Tibial nerve (tissue), 4 donors: ENCODE measurements around the gene RILPL2.

ENCODE experiments used
- CTCF ChIP-seq, 5 experiments: fragments of 200-600 bp in 3 of 5; fragments of 450-650 bp in 2 of 5; sonication (generic) in 3 of 5; IDR thresholded peaks; one replicate each; pipeline ENCODE4 v1.5.1; 2016 to 2019; ENCODE audit warnings: antibody characterized with exemption in 5 of 5, mild to moderate bottlenecking in 3 of 5, moderate library complexity in 2 of 5
- EP300 ChIP-seq, 2 donors: sonication (generic); formaldehyde crosslinking; IDR thresholded peaks; one replicate each; pipeline ENCODE4 v1.6.1; 2017; ENCODE audit warnings: antibody characterized with exemption in 2 of 2, mild to moderate bottlenecking in 1 of 2

GRCh38 chr12:123444092-123445026 lies 7.9 kb upstream of the RILPL2 start:
- no peak for TF ChIP-seq CTCF (IDR thresholded peaks at IDR 0.05)
- no peak for TF ChIP-seq EP300 (IDR thresholded peaks at IDR 0.05)
